NCI-H748 treated with DMSO at 0.1 percent for 48 hours (cell line): ENCODE results near the gene MAD1L1.
A peak's percentile ranks its signal among the peaks of the same experiment; 100 is the strongest.

Experiments used
- DNase-seq: peaks from one replicate; lab custom pipeline; 2025; lab: John Stamatoyannopoulos, UW

The MAD1L1 gene

GRCh38 chr7:2217716-2218443 lies 14.9 kb downstream of the MAD1L1 start:
- no peak for DNase-seq

GRCh38 chr7:2217206-2217605 lies 15.5 kb downstream of the MAD1L1 start:
- DNase-seq: no peak

GRCh38 chr7:2215851-2216250 lies 16.9 kb downstream of the MAD1L1 start:
- no peak for DNase-seq

GRCh38 chr7:2214636-2215035 lies 18.1 kb downstream of the MAD1L1 start:
- DNase-seq: no peak

- DNase-seq: no peak
Observed at GRCh38 chr7:2213551-2214215, 19.1 kb downstream of the MAD1L1 start.

GRCh38 chr7:2212906-2213305 lies 19.8 kb downstream of the MAD1L1 start:
- DNase-seq: no peak

- DNase-seq: no peak
Observed at GRCh38 chr7:2211926-2212325, 20.8 kb downstream of the MAD1L1 start.

- no peak for DNase-seq
Observed at GRCh38 chr7:2211259-2211880, 21.4 kb downstream of the MAD1L1 start.

GRCh38 chr7:2210551-2211258 lies 22.0 kb downstream of the MAD1L1 start:
- no peak for DNase-seq

- no peak for DNase-seq
Observed at GRCh38 chr7:2209961-2210323, 22.8 kb downstream of the MAD1L1 start.

GRCh38 chr7:2209146-2209960 lies 23.4 kb downstream of the MAD1L1 start:
- DNase-seq: peak; percentile 11

GRCh38 chr7:2208712-2209111 lies 24.0 kb downstream of the MAD1L1 start:
- DNase-seq: no peak

GRCh38 chr7:2205036-2205780 lies 27.5 kb downstream of the MAD1L1 start:
- DNase-seq: no peak

GRCh38 chr7:2204446-2204845 lies 28.3 kb downstream of the MAD1L1 start:
- DNase-seq: no peak

- no peak for DNase-seq
Observed at GRCh38 chr7:2203766-2204300, 28.9 kb downstream of the MAD1L1 start.

GRCh38 chr7:2202901-2203765 lies 29.6 kb downstream of the MAD1L1 start:
- DNase-seq: no peak

GRCh38 chr7:2202361-2202761 lies 30.4 kb downstream of the MAD1L1 start:
- no peak for DNase-seq

GRCh38 chr7:2201686-2202360 lies 30.9 kb downstream of the MAD1L1 start:
- no peak for DNase-seq

- no peak for DNase-seq
Observed at GRCh38 chr7:2201128-2201527, 31.6 kb downstream of the MAD1L1 start.
